Stomach (tissue), 9 donors: ENCODE data around the gene ARPC1B. TPM values are rescaled to one million over a fixed set of nuclear protein-coding genes. Genes with fewer than 3 reads are reported as not detected.

Experiments used
- DNase-seq, 2 donors: peaks; one replicate each; pipeline versions ENCODE4 v3.0.0 to v3.0.0-alpha.2; 2013 to 2019
- H3K27ac ChIP-seq, 5 donors: fragments of 200-600 bp in 4 of 5; sonication (generic) in 4 of 5; one replicate each; pipeline ENCODE4 v1.5.1; 2013 to 2019; ENCODE audit warnings: mild to moderate bottlenecking in 1 of 5, moderate library complexity in 1 of 5
- H3K27me3 ChIP-seq, 3 donors: fragments of 200-600 bp; sonication (generic); one replicate each; pipeline ENCODE4 v1.5.1; 2017 to 2019; ENCODE audit warnings: mixed run types in 1 of 3
- H3K36me3 ChIP-seq, 4 donors: fragments of 200-600 bp; sonication (generic); 1 replicate in 3 of 4; 2 replicates in 1 of 4; pipeline ENCODE4 v1.5.1; 2016 to 2019
- H3K4me1 ChIP-seq, 4 donors: fragments of 200-600 bp; sonication (generic); one replicate each; pipeline ENCODE4 v1.5.1; 2016 to 2019
- H3K4me3 ChIP-seq, 4 donors: fragments of 200-600 bp; sonication (generic) in 3 of 4; one replicate each; pipeline ENCODE4 v1.5.1; 2016 to 2019; ENCODE audit warnings: mild to moderate bottlenecking in 1 of 4
- H3K9me3 ChIP-seq, 4 donors: fragments of 200-600 bp; sonication (generic); one replicate each; pipeline ENCODE4 v1.5.1; 2016 to 2019
- EP300 ChIP-seq: sonication (generic); formaldehyde crosslinking; IDR thresholded peaks from one replicate; pipeline ENCODE4 v1.6.1; 2017; ENCODE audit warnings: antibody characterized with exemption
- POLR2A ChIP-seq, 4 donors: fragments of 450-650 bp; IDR thresholded peaks; one replicate each; pipeline ENCODE4 v1.6.1; 2016; ENCODE audit warnings: antibody characterized with exemption in 4 of 4, control low read depth in 2 of 4, mild to moderate bottlenecking in 1 of 4, moderate library complexity in 1 of 4
- POLR2AphosphoS5 ChIP-seq, 3 donors: sonication (generic); formaldehyde crosslinking; IDR thresholded peaks; one replicate each; pipeline ENCODE4 v1.6.1; 2016; ENCODE audit warnings: antibody characterized with exemption in 3 of 3
- WGBS, 5 donors: extraction: QIAGEN DNeasy Blood & Tissue Kit in 3 of 5; methylation state at CpG; one replicate each; pipeline versions ENCODE4 v1.1.5 to v1.1.7; 2013 to 2018; 5-methylcytosine and 5-hydroxymethylcytosine counted together
- intact Hi-C: fragments of 100-400 bp; cut with DNase I; formaldehyde crosslinking; loops from one replicate; pipeline ENCODE4 v1.15.1; 2023; ENCODE audit warnings: low total_unique reads
- polyA plus RNA-seq, 3 donors: library from polyadenylated mRNA; stranded (reverse); fragments of 200-250 nt; gene quantifications; one replicate each; pipeline ENCODE4 v1.2.3, GENCODE V29; 2013
- total RNA-seq, 5 donors: library from RNA; depleted of rRNA; stranded (reverse); fragments of >200 nt; gene quantifications; one replicate each; pipeline versions ENCODE4 v1.1.0 to v1.2.3, GENCODE V29; 2014 to 2016
- TF ChIP-seq, protein P1 (sequence below), 7 experiments: fragments of 450-650 bp in 4 of 7; fragments of 200-600 bp in 3 of 7; sonication (generic) in 3 of 7; IDR thresholded peaks; one replicate each; pipeline ENCODE4 v1.5.1; 2016 to 2019; ENCODE audit warnings: antibody characterized with exemption in 7 of 7, control low read depth in 2 of 7, mild to moderate bottlenecking in 1 of 7
- donor health status: healthy with polysubstance abuse.
- donor health status: Bipolar disorder and iron deficiency.
- donor health status: healthy.

Gene ARPC1B
- total and polyA plus RNA-seq, 8 donors, result 25.1 to 229 (median 110) TPM

DNA sequence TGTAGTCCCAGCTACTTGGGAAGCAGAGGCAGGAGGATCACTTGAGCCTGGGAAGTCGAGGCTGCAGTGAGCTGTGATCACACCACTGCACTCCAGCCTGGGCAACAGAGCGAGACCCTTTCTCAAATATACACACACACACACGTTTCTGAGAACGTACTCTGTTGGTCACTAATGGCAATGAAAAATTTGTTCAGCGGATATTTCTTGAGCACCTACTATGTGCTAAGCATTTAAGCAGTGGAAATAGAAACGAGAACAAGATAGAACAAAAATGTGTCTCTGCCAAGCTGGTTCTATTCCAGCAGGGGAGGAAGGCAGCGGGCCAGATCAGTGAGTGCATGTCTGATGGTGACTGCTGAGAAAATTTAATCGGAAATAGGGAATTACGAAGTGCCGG is 8.7 kb downstream of the ARPC1B start:
- no peak for TF ChIP-seq POLR2A (IDR thresholded peaks at IDR 0.05)
- no peak for TF ChIP-seq EP300
- no peak for TF ChIP-seq POLR2AphosphoS5 (IDR thresholded peaks at IDR 0.05)
- TF ChIP-seq, protein P1, sequence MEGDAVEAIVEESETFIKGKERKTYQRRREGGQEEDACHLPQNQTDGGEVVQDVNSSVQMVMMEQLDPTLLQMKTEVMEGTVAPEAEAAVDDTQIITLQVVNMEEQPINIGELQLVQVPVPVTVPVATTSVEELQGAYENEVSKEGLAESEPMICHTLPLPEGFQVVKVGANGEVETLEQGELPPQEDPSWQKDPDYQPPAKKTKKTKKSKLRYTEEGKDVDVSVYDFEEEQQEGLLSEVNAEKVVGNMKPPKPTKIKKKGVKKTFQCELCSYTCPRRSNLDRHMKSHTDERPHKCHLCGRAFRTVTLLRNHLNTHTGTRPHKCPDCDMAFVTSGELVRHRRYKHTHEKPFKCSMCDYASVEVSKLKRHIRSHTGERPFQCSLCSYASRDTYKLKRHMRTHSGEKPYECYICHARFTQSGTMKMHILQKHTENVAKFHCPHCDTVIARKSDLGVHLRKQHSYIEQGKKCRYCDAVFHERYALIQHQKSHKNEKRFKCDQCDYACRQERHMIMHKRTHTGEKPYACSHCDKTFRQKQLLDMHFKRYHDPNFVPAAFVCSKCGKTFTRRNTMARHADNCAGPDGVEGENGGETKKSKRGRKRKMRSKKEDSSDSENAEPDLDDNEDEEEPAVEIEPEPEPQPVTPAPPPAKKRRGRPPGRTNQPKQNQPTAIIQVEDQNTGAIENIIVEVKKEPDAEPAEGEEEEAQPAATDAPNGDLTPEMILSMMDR (IDR thresholded peaks at IDR 0.05), result no peak
- peaks cover 30 to 54% (median 32%) of the 10 kb centered on the region in 4 donors for H3K4me1 ChIP-seq
- no peaks in the 10 kb centered on the region for H3K27me3 ChIP-seq
- no peak overlapping the region for H3K27ac ChIP-seq
- WGBS, 5 donors, result 89 to 97% (median 90%) methylated on average over 10 of the region's 10 CpGs
- H3K9me3 ChIP-seq, result no peaks in the 10 kb centered on the region
- H3K4me3 ChIP-seq, result no peak overlapping the region
- intact Hi-C loops, result no loop called here
- no peak for DNase-seq
- peaks cover 20 to 49% (median 34%) of the 10 kb centered on the region in 4 donors for H3K36me3 ChIP-seq

- peaks cover 23 to 53% (median 39%) of the 10 kb centered on the region in 4 donors for H3K36me3 ChIP-seq
- TF ChIP-seq POLR2A (IDR thresholded peaks at IDR 0.05) (no peak), EP300 (no peak), POLR2AphosphoS5 (IDR thresholded peaks at IDR 0.05) (no peak)
- TF ChIP-seq, protein P1 (IDR thresholded peaks at IDR 0.05), result no peak
These were observed 9.4 kb downstream of the ARPC1B start for GRCh38 chr7:99383791-99384370.

GRCh38 chr7:99384523-99384922 is 10.0 kb downstream of the ARPC1B start:
- Histone ChIP-seq H3K27ac (no peak overlapping the region), H3K4me1 (peaks cover 21 to 41% (median 23%) of the 10 kb centered on the region in 4 donors), H3K4me3 (no peak overlapping the region), H3K36me3 (peaks cover 30 to 59% (median 45%) of the 10 kb centered on the region in 4 donors), H3K27me3 (no peaks in the 10 kb centered on the region), H3K9me3 (no peaks in the 10 kb centered on the region)
- WGBS, 5 donors, result 89 to 95% (median 91%) methylated on average over 4 of the region's 4 CpGs
- DNase-seq, result no peak
- TF ChIP-seq POLR2AphosphoS5 (IDR thresholded peaks at IDR 0.05) (no peak), EP300 (no peak), POLR2A (IDR thresholded peaks at IDR 0.05) (no peak)
- TF ChIP-seq, protein P1 (IDR thresholded peaks at IDR 0.05), result no peak
- intact Hi-C loops, result no loop called here

More at GRCh38 chr7:99383791-99384370, 9.4 kb downstream of the ARPC1B start:
- intact Hi-C loops, result no loop called here
- no peak overlapping the region for H3K27ac ChIP-seq
- H3K4me3 ChIP-seq, result no peak overlapping the region
- 91 to 99% (median 93%) methylated on average over 8 to 13 of the region's 13 CpGs for WGBS, 5 donors
- no peaks in the 10 kb centered on the region for H3K9me3 ChIP-seq
- peaks cover 28 to 47% (median 29%) of the 10 kb centered on the region in 4 donors for H3K4me1 ChIP-seq
- DNase-seq, result no peak
- H3K27me3 ChIP-seq, result no peaks in the 10 kb centered on the region

DNA sequence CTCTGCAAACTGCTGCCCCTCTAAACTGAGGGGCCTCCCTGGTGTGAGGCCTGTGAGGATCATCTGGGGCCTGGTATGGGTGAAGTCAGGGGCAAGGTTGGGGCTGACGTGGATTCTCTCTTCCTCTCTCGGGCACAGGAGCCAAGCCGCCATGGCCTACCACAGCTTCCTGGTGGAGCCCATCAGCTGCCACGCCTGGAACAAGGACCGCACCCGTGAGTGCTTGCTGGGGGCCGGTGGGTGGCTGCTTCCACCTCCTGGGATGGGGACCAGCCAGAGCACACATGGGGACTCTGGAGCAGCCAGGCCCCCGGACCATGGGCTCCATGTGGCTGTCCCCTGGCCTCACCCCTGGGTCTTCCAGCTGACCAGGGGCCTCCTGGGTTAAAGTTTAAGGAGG is 11.0 kb downstream of the ARPC1B start:
- Histone ChIP-seq H3K4me1 (peaks cover 11 to 30% (median 14%) of the 10 kb centered on the region in 4 donors), H3K36me3 (peaks cover 39 to 69% (median 56%) of the 10 kb centered on the region in 4 donors), H3K9me3 (no peaks in the 10 kb centered on the region), H3K27ac (no peak overlapping the region), H3K27me3 (no peaks in the 10 kb centered on the region), H3K4me3 (no peak overlapping the region)
- intact Hi-C loops, result no loop called here
- no peak for TF ChIP-seq POLR2AphosphoS5 (IDR thresholded peaks at IDR 0.05)
- TF ChIP-seq POLR2A (IDR thresholded peaks at IDR 0.05), result no peak
- TF ChIP-seq, protein P1 (IDR thresholded peaks at IDR 0.05), result no peak
- no peak for TF ChIP-seq EP300
- 77 to 90% (median 79%) methylated on average over 7 to 8 of the region's 8 CpGs; no CpG with 5 or more reads in 1 of the 5 donors for WGBS, 5 donors
- no peak for DNase-seq
